ENCODE measurements around the gene RAPGEF5.

RAPGEF5 gene

DNA sequence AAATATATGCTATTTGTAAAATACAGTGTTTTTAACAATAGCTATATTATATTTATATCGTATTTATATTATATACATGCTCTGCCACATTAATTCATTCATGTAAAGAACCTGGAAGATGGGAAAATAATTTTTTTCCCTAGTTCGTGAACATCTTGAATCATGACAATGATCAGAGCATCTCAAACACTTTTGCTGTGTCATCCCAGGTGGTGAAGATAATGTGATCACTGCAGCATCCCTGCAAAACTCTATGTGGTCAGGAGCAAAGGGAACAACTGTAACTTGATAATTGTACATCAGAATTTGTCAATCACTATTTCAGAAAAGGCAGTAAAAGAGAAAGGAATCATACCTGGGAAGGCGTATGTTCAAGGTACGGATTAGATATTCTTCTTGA, 39.3 kb downstream of the RAPGEF5 start:
- in situ Hi-C loops (cut with MboI; ENCODE audit: low sequenced_read_pairs, unreplicated experiment), result no loop called here
- TF ChIP-seq, protein P1, sequence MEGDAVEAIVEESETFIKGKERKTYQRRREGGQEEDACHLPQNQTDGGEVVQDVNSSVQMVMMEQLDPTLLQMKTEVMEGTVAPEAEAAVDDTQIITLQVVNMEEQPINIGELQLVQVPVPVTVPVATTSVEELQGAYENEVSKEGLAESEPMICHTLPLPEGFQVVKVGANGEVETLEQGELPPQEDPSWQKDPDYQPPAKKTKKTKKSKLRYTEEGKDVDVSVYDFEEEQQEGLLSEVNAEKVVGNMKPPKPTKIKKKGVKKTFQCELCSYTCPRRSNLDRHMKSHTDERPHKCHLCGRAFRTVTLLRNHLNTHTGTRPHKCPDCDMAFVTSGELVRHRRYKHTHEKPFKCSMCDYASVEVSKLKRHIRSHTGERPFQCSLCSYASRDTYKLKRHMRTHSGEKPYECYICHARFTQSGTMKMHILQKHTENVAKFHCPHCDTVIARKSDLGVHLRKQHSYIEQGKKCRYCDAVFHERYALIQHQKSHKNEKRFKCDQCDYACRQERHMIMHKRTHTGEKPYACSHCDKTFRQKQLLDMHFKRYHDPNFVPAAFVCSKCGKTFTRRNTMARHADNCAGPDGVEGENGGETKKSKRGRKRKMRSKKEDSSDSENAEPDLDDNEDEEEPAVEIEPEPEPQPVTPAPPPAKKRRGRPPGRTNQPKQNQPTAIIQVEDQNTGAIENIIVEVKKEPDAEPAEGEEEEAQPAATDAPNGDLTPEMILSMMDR (IDR thresholded peaks at IDR 0.05; ENCODE audit: borderline replicate concordance, control extremely low read depth, extremely low read depth, insufficient read depth, missing control alignments), result no peak
- DNase-seq (ENCODE audit: low spot score), result no peak

DNA sequence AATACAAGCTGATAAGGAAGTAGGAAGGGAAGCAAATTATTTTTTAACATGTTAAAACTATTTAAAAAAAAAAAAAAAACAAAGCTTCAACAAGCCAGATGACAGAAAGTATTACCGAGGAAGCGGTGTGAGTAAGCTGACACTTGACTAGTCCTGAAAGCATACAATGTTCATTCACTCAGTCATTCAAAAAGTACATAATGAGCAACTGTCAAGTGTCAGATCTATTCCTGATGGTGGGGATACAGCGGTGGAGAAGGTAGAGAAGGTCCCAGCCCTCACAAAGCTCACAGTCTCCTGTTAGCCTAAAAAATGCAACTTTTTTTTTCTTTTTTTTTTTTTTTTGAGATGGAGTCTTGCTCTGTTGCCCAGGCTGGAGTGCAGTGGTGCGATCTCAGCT, 40.0 kb downstream of the RAPGEF5 start:
- DNase-seq (ENCODE audit: low spot score), result no peak
- TF ChIP-seq, protein P1 (IDR thresholded peaks at IDR 0.05; ENCODE audit: borderline replicate concordance, control extremely low read depth, extremely low read depth, insufficient read depth, missing control alignments), result no peak
- in situ Hi-C loops (cut with MboI; ENCODE audit: low sequenced_read_pairs, unreplicated experiment), result no loop called here

DNA sequence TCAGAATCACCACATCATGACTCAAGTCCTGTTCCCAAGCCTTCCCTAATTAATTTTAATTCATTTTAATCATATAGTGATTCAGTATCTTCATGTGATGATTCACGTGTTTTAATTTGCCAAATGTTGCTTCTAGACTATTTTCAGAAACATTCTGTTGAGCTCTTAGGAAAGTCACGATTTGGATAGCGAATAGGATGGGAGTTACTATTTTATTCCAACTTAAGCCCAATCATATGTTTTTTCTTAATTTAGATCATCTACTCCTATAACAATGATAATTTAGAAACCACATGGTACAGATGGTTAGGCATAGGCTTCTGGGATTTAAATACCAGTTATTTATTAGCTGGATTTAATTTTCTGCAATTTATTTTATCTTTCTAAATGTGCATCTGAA, 49.1 kb downstream of the RAPGEF5 start:
- in situ Hi-C loops (cut with MboI; ENCODE audit: low sequenced_read_pairs, unreplicated experiment), result no loop called here
- TF ChIP-seq, protein P1 (IDR thresholded peaks at IDR 0.05; ENCODE audit: borderline replicate concordance, control extremely low read depth, extremely low read depth, insufficient read depth, missing control alignments), result no peak

DNA sequence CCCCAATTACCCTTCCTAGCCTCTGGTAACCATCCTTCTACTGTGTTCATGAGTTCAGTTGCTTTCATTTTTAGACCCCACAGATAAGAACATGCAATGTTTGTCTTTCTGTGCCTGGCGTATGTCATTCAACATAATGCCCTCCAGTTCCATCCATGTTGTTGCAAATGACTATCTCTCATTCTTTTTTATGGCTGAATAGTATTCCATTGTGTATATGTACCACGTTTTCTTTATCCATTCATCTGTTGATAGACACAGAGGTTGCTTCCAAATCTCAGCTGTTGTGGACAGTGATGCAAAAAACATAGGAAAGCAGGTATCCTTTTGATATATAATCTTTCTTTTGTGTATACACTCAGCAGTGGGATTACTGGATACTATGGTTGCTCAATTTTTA, 51.2 kb downstream of the RAPGEF5 start:
- TF ChIP-seq, protein P1 (IDR thresholded peaks at IDR 0.05; ENCODE audit: borderline replicate concordance, control extremely low read depth, extremely low read depth, insufficient read depth, missing control alignments), result no peak
- DNase-seq (ENCODE audit: low spot score), result no peak
- in situ Hi-C loops (cut with MboI; ENCODE audit: low sequenced_read_pairs, unreplicated experiment), result no loop called here

More for the DNA sequence above, 49.1 kb downstream of the RAPGEF5 start:
- no peak for DNase-seq (ENCODE audit: low spot score)

DNA sequence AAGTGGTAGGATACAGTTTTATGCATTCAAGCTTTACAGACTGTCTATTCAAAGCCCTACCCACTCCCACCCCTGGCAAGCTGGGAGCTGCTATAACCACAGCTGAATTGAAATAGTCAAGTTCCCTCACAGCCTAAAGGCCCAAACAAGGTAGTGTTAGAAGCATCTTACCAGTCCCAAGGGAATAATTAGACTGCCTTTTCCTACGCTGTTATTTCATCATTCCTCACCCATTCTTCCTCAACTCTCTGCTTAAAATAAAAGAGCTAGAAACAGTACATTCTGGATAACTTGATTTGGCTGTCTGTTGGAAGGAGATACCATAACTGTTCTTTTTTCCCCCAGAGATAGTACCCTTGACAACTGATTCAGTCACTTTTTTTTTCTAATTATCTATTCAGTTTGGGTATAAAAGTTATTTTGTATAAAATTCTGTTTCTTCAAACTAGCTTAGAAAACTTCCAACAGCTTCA, 54.0 kb downstream of the RAPGEF5 start:
- TF ChIP-seq, protein P1 (IDR thresholded peaks at IDR 0.05; ENCODE audit: borderline replicate concordance, control extremely low read depth, extremely low read depth, insufficient read depth, missing control alignments), result no peak
- DNase-seq (ENCODE audit: low spot score), result no peak
- in situ Hi-C loops (cut with MboI; ENCODE audit: low sequenced_read_pairs, unreplicated experiment), result no loop called here

DNA sequence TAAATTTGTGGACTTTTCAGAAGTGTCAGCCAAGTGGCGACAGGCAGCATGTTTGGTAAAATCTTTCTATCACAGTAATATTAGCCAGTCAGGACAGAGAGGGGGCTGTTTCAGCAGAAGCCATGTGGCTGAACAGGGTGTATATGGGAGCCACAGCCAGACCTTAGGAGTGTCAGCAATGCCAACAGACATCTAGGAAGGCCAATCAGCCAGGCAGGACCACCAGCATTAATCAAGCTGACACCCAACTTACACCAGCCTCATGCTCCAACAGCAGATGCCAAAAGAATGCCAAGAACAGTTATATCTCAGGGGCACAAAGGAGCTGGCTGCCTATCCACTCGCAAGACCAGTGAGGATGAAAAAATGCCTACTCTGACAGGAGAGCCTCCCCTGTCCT, 54.8 kb downstream of the RAPGEF5 start:
- TF ChIP-seq, protein P1 (IDR thresholded peaks at IDR 0.05; ENCODE audit: borderline replicate concordance, control extremely low read depth, extremely low read depth, insufficient read depth, missing control alignments), result no peak
- no peak for DNase-seq (ENCODE audit: low spot score)
- in situ Hi-C loops (cut with MboI; ENCODE audit: low sequenced_read_pairs, unreplicated experiment), result no loop called here

DNA sequence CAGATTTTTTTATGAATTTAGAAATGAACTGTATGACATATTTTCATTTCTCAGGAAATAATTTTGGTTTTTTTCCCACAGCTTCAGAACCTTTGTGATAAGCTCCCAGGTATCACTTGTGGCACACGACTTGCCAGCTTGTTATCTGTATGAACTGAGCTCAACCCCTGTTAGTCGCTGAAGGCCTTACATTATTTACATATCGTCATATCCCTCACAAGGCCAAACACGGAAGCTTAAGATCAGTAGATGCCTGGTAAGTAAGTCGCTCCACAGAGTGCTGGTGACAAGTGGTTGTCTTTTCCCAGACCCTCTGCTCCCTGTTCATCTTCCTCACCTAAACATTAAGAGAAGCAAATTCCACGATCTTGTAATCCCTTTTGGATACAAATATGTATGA, 55.2 kb downstream of the RAPGEF5 start:
- TF ChIP-seq, protein P1 (IDR thresholded peaks at IDR 0.05; ENCODE audit: borderline replicate concordance, control extremely low read depth, extremely low read depth, insufficient read depth, missing control alignments), result no peak
- in situ Hi-C loops (cut with MboI; ENCODE audit: low sequenced_read_pairs, unreplicated experiment), result no loop called here
- DNase-seq (ENCODE audit: low spot score), result no peak
